HG02970 (cell line): ENCODE measurements around the gene CHRND.

Experiments used
- ATAC-seq: cut with Tn5 transposase; IDR thresholded peaks from one replicate; pipeline ENCODE4 v1.9.1; 2021; ENCODE audit warnings: mild to moderate bottlenecking, moderate library complexity, moderate number of reproducible peaks; ENCODE audit not compliant: unreplicated experiment, low FRiP score

CHRND gene

GRCh38 chr2:232541195-232541960, 15.4 kb downstream of the CHRND start:
- no peak for ATAC-seq

- ATAC-seq = no peak
Observed at GRCh38 chr2:232541961-232542714, 16.2 kb downstream of the CHRND start.

GRCh38 chr2:232542715-232543467, 16.9 kb downstream of the CHRND start:
- no peak for ATAC-seq

- no peak for ATAC-seq
Observed at GRCh38 chr2:232543491-232543890, 17.5 kb downstream of the CHRND start.

GRCh38 chr2:232543928-232544631, 18.1 kb downstream of the CHRND start:
- ATAC-seq = no peak

- no peak for ATAC-seq
Observed at GRCh38 chr2:232544674-232545073, 18.7 kb downstream of the CHRND start.

GRCh38 chr2:232545511-232546375, 19.8 kb downstream of the CHRND start:
- ATAC-seq = no peak

- no peak for ATAC-seq
Observed at GRCh38 chr2:232547991-232548390, 22.0 kb downstream of the CHRND start.

- no peak for ATAC-seq
Observed at GRCh38 chr2:232549655-232550353, 23.8 kb downstream of the CHRND start.

- ATAC-seq = peak; percentile 89
Observed at GRCh38 chr2:232550354-232551249, 24.6 kb downstream of the CHRND start, which contains the start of the genes EIF4E2 and TIGD1. TSS of gene EIF4E2 (plus strand) at chr2:232550689. CDS start at chr2:232550725, 36 bp downstream. TSS of gene TIGD1 (minus strand) at chr2:232550557. CDS start at chr2:232549882, 675 bp downstream.

GRCh38 chr2:232551250-232551638, 25.3 kb downstream of the CHRND start:
- ATAC-seq = no peak

- ATAC-seq = no peak
Observed at GRCh38 chr2:232551776-232552175, 25.8 kb downstream of the CHRND start.

GRCh38 chr2:232556426-232556825, 30.5 kb downstream of the CHRND start:
- no peak for ATAC-seq

GRCh38 chr2:232562515-232563151, 36.7 kb downstream of the CHRND start:
- ATAC-seq = no peak

- no peak for ATAC-seq
Observed at GRCh38 chr2:232563580-232563979, 37.6 kb downstream of the CHRND start.

GRCh38 chr2:232567721-232568120, 41.8 kb downstream of the CHRND start:
- ATAC-seq = no peak

- no peak for ATAC-seq
Observed at GRCh38 chr2:232568161-232568560, 42.2 kb downstream of the CHRND start.
